Measurements from ENCODE around the gene C1orf226.

Gene C1orf226

GRCh38 chr1:162370721-162371120 is 10.8 kb upstream of the C1orf226 start:
- WGBS, 2 donors (ENCODE audit: extremely low coverage in 2 of 2, insufficient read length in 2 of 2, insufficient replicate concordance in 1 of 2) = no CpG with 5 or more reads among the region's 3 CpGs

GRCh38 chr1:162371611-162372010 is 9.9 kb upstream of the C1orf226 start:
- Histone ChIP-seq H3K27ac (replicated peaks; ENCODE audit: low read length) (no peak overlapping the region), H3K4me2 (ENCODE audit: insufficient read depth, low read length, poor library complexity, severe bottlenecking) (no peak overlapping the region), H3K4ac (ENCODE audit: low read length) (no peak overlapping the region), H3K9me3 (replicated peaks in 1 of 2; ENCODE audit: control insufficient read depth in 2 of 2, insufficient read depth in 1 of 2, low read depth in 1 of 2, low read length in 2 of 2) (no peaks in the 10 kb centered on the region), H2AK5ac (ENCODE audit: low read depth, low read length) (no peak overlapping the region), H3K4me1 (ENCODE audit: control insufficient read depth in 2 of 2, insufficient read depth in 1 of 2, low read depth in 1 of 2, low read length in 2 of 2) (peaks cover 2 to 16% of the 10 kb centered on the region in 2 donors), H2BK12ac (ENCODE audit: low read length) (no peak overlapping the region), H2AFZ (ENCODE audit: low read length) (no peak overlapping the region), H3K27me3 (ENCODE audit: control insufficient read depth in 3 of 3, insufficient read depth in 3 of 3, low read depth in 1 of 3, low read length in 3 of 3) (no peaks in the 10 kb centered on the region), H2BK5ac (ENCODE audit: low read length) (no peak overlapping the region), H3K14ac (ENCODE audit: low read length) (no peak overlapping the region), H3K9ac (ENCODE audit: low read depth, low read length, poor library complexity) (no peak overlapping the region), H4K8ac (ENCODE audit: low read depth, low read length) (no peak overlapping the region), H3K23ac (ENCODE audit: low read depth, low read length, poor library complexity) (no peak overlapping the region), H3K36me3 (replicated peaks in 1 of 2; ENCODE audit: control insufficient read depth in 2 of 2, insufficient read depth in 2 of 2, low read length in 2 of 2) (peaks cover 0 to 65% of the 10 kb centered on the region in 2 donors), H2BK120ac (ENCODE audit: low read depth, low read length) (no peak overlapping the region), H3K79me1 (ENCODE audit: low read depth, low read length) (no peaks in the 10 kb centered on the region), H3K4me3 (ENCODE audit: low read length in 2 of 2) (no peak overlapping the region), H4K91ac (ENCODE audit: low read depth, low read length, poor library complexity) (no peak overlapping the region), H2BK15ac (ENCODE audit: low read length) (no peak overlapping the region), H3K18ac (ENCODE audit: low read length) (no peak overlapping the region)
- WGBS, 2 donors (ENCODE audit: extremely low coverage in 2 of 2, insufficient read length in 2 of 2, insufficient replicate concordance in 1 of 2) = no CpG with 5 or more reads among the region's 6 CpGs
- DNase-seq (ENCODE audit: low spot score) = no peak

More at GRCh38 chr1:162370721-162371120, 10.8 kb upstream of the C1orf226 start:
- peaks cover 0 to 71% of the 10 kb centered on the region in 2 donors for H3K36me3 ChIP-seq (replicated peaks in 1 of 2; ENCODE audit: control insufficient read depth in 2 of 2, insufficient read depth in 2 of 2, low read length in 2 of 2)
- H3K4me1 ChIP-seq (ENCODE audit: control insufficient read depth in 2 of 2, insufficient read depth in 1 of 2, low read depth in 1 of 2, low read length in 2 of 2) = peaks cover 2 to 16% of the 10 kb centered on the region in 2 donors
- H2BK12ac ChIP-seq (ENCODE audit: low read length) = no peak overlapping the region
- no peak overlapping the region for H3K4me3 ChIP-seq (ENCODE audit: low read length in 2 of 2)
- no peak overlapping the region for H2BK120ac ChIP-seq (ENCODE audit: low read depth, low read length)
- H2BK5ac ChIP-seq (ENCODE audit: low read length) = no peak overlapping the region
- no peak overlapping the region for H3K9ac ChIP-seq (ENCODE audit: low read depth, low read length, poor library complexity)
- H3K23ac ChIP-seq (ENCODE audit: low read depth, low read length, poor library complexity) = no peak overlapping the region
- no peak overlapping the region for H2AK5ac ChIP-seq (ENCODE audit: low read depth, low read length)
- no peak overlapping the region for H3K14ac ChIP-seq (ENCODE audit: low read length)
- no peak overlapping the region for H4K8ac ChIP-seq (ENCODE audit: low read depth, low read length)
- no peak overlapping the region for H2AFZ ChIP-seq (ENCODE audit: low read length)
- DNase-seq (ENCODE audit: low spot score) = no peak
- no peak overlapping the region for H3K4me2 ChIP-seq (ENCODE audit: insufficient read depth, low read length, poor library complexity, severe bottlenecking)
- no peak overlapping the region for H3K4ac ChIP-seq (ENCODE audit: low read length)
- H2BK15ac ChIP-seq (ENCODE audit: low read length) = no peak overlapping the region
- H4K91ac ChIP-seq (ENCODE audit: low read depth, low read length, poor library complexity) = no peak overlapping the region
- H3K27me3 ChIP-seq (ENCODE audit: control insufficient read depth in 3 of 3, insufficient read depth in 3 of 3, low read depth in 1 of 3, low read length in 3 of 3) = no peaks in the 10 kb centered on the region
- no peak overlapping the region for H3K27ac ChIP-seq (replicated peaks; ENCODE audit: low read length)
- H3K9me3 ChIP-seq (replicated peaks in 1 of 2; ENCODE audit: control insufficient read depth in 2 of 2, insufficient read depth in 1 of 2, low read depth in 1 of 2, low read length in 2 of 2) = no peaks in the 10 kb centered on the region
- no peaks in the 10 kb centered on the region for H3K79me1 ChIP-seq (ENCODE audit: low read depth, low read length)
- no peak overlapping the region for H3K18ac ChIP-seq (ENCODE audit: low read length)

GRCh38 chr1:162372159-162373071 is 9.1 kb upstream of the C1orf226 start:
- Histone ChIP-seq H3K27me3 (ENCODE audit: control insufficient read depth in 3 of 3, insufficient read depth in 3 of 3, low read depth in 1 of 3, low read length in 3 of 3) (no peaks in the 10 kb centered on the region), H3K4me3 (ENCODE audit: low read length in 2 of 2) (no peak overlapping the region), H3K23ac (ENCODE audit: low read depth, low read length, poor library complexity) (no peak overlapping the region), H2BK12ac (ENCODE audit: low read length) (peak overlapping the region; percentile 36), H2BK15ac (ENCODE audit: low read length) (no peak overlapping the region), H3K9ac (ENCODE audit: low read depth, low read length, poor library complexity) (no peak overlapping the region), H3K4me1 (ENCODE audit: control insufficient read depth in 2 of 2, insufficient read depth in 1 of 2, low read depth in 1 of 2, low read length in 2 of 2) (peaks cover 2 to 16% of the 10 kb centered on the region in 2 donors), H2BK5ac (ENCODE audit: low read length) (no peak overlapping the region), H2AFZ (ENCODE audit: low read length) (no peak overlapping the region), H3K79me1 (ENCODE audit: low read depth, low read length) (no peaks in the 10 kb centered on the region), H3K14ac (ENCODE audit: low read length) (no peak overlapping the region), H3K4ac (ENCODE audit: low read length) (no peak overlapping the region), H4K8ac (ENCODE audit: low read depth, low read length) (no peak overlapping the region), H3K27ac (replicated peaks; ENCODE audit: low read length) (no peak overlapping the region), H2AK5ac (ENCODE audit: low read depth, low read length) (no peak overlapping the region), H3K4me2 (ENCODE audit: insufficient read depth, low read length, poor library complexity, severe bottlenecking) (no peak overlapping the region), H2BK120ac (ENCODE audit: low read depth, low read length) (no peak overlapping the region), H4K91ac (ENCODE audit: low read depth, low read length, poor library complexity) (no peak overlapping the region), H3K36me3 (replicated peaks in 1 of 2; ENCODE audit: control insufficient read depth in 2 of 2, insufficient read depth in 2 of 2, low read length in 2 of 2) (peaks cover 0 to 57% of the 10 kb centered on the region in 2 donors), H3K9me3 (replicated peaks in 1 of 2; ENCODE audit: control insufficient read depth in 2 of 2, insufficient read depth in 1 of 2, low read depth in 1 of 2, low read length in 2 of 2) (no peaks in the 10 kb centered on the region), H3K18ac (ENCODE audit: low read length) (peak overlapping the region; percentile 23)
- WGBS, 2 donors (ENCODE audit: extremely low coverage in 2 of 2, insufficient read length in 2 of 2, insufficient replicate concordance in 1 of 2) = no CpG with 5 or more reads among the region's 13 CpGs
- DNase-seq (ENCODE audit: low spot score) = no peak

- peaks cover 2 to 14% of the 10 kb centered on the region in 2 donors for H3K4me1 ChIP-seq (ENCODE audit: control insufficient read depth in 2 of 2, insufficient read depth in 1 of 2, low read depth in 1 of 2, low read length in 2 of 2)
- WGBS, 2 donors (ENCODE audit: extremely low coverage in 2 of 2, insufficient read length in 2 of 2, insufficient replicate concordance in 1 of 2) = no CpG with 5 or more reads among the region's 1 CpG
- H2AK5ac ChIP-seq (ENCODE audit: low read depth, low read length) = no peak overlapping the region
- peak overlapping the region; percentile 8 for H3K23ac ChIP-seq (ENCODE audit: low read depth, low read length, poor library complexity)
- no peak overlapping the region for H3K4ac ChIP-seq (ENCODE audit: low read length)
- H3K18ac ChIP-seq (ENCODE audit: low read length) = no peak overlapping the region
- H2AFZ ChIP-seq (ENCODE audit: low read length) = no peak overlapping the region
- H3K36me3 ChIP-seq (replicated peaks in 1 of 2; ENCODE audit: control insufficient read depth in 2 of 2, insufficient read depth in 2 of 2, low read length in 2 of 2) = peaks cover 0 to 51% of the 10 kb centered on the region in 2 donors
- no peaks in the 10 kb centered on the region for H3K79me1 ChIP-seq (ENCODE audit: low read depth, low read length)
- no peak overlapping the region for H2BK12ac ChIP-seq (ENCODE audit: low read length)
- no peak overlapping the region for H3K14ac ChIP-seq (ENCODE audit: low read length)
- DNase-seq (ENCODE audit: low spot score) = no peak
- H3K4me3 ChIP-seq (ENCODE audit: low read length in 2 of 2) = no peak overlapping the region
- no peak overlapping the region for H2BK15ac ChIP-seq (ENCODE audit: low read length)
- H3K9ac ChIP-seq (ENCODE audit: low read depth, low read length, poor library complexity) = no peak overlapping the region
- no peak overlapping the region for H4K8ac ChIP-seq (ENCODE audit: low read depth, low read length)
- H2BK120ac ChIP-seq (ENCODE audit: low read depth, low read length) = no peak overlapping the region
- H3K4me2 ChIP-seq (ENCODE audit: insufficient read depth, low read length, poor library complexity, severe bottlenecking) = no peak overlapping the region
- no peak overlapping the region for H4K91ac ChIP-seq (ENCODE audit: low read depth, low read length, poor library complexity)
- H3K27me3 ChIP-seq (ENCODE audit: control insufficient read depth in 3 of 3, insufficient read depth in 3 of 3, low read depth in 1 of 3, low read length in 3 of 3) = no peaks in the 10 kb centered on the region
- H3K27ac ChIP-seq (replicated peaks; ENCODE audit: low read length) = no peak overlapping the region
- H3K9me3 ChIP-seq (replicated peaks in 1 of 2; ENCODE audit: control insufficient read depth in 2 of 2, insufficient read depth in 1 of 2, low read depth in 1 of 2, low read length in 2 of 2) = no peaks in the 10 kb centered on the region
- no peak overlapping the region for H2BK5ac ChIP-seq (ENCODE audit: low read length)
These were observed 8.5 kb upstream of the C1orf226 start for GRCh38 chr1:162373072-162373427.

Data from neuronal stem cell (in vitro differentiated cells).